Amniotic epithelial cell (primary cell): ENCODE measurements around the gene CYP27B1.

ENCODE experiments used
- DNase-seq: peaks from one replicate; pipeline ENCODE4 v3.0.0-alpha.2; 2010; ENCODE audit warnings: low read depth

CYP27B1 gene

GRCh38 chr12:57766464-57767304 lies at the start of gene CYP27B1:
CYP27B1 (minus strand) TSS chr12:57767078; CDS start chr12:57767041, 37 bp downstream.
- DNase-seq, result peak; percentile 70

GRCh38 chr12:57816001-57816854 lies 49.4 kb upstream of the CYP27B1 start:
- DNase-seq, result peak; percentile 26

- no peak for DNase-seq
Observed at GRCh38 chr12:57815177-57816000, 48.5 kb upstream of the CYP27B1 start.

GRCh38 chr12:57813971-57814772 lies 47.3 kb upstream of the CYP27B1 start:
- peak; percentile 64 for DNase-seq

- peak; percentile 28 for DNase-seq
Observed at GRCh38 chr12:57813111-57813970, 46.5 kb upstream of the CYP27B1 start.

GRCh38 chr12:57811028-57811755 lies 44.3 kb upstream of the CYP27B1 start:
- no peak for DNase-seq

GRCh38 chr12:57810450-57810849 lies 43.6 kb upstream of the CYP27B1 start:
- peak; percentile 70 for DNase-seq

GRCh38 chr12:57809425-57809824 lies 42.5 kb upstream of the CYP27B1 start:
- DNase-seq, result no peak

GRCh38 chr12:57808351-57808750 lies 41.5 kb upstream of the CYP27B1 start:
- DNase-seq, result no peak

GRCh38 chr12:57807285-57807684 lies 40.4 kb upstream of the CYP27B1 start:
- no peak for DNase-seq

- no peak for DNase-seq
Observed at GRCh38 chr12:57806677-57807076, 39.8 kb upstream of the CYP27B1 start.

GRCh38 chr12:57803319-57803893 lies 36.5 kb upstream of the CYP27B1 start:
- DNase-seq, result peak; percentile 43

- DNase-seq, result no peak
Observed at GRCh38 chr12:57802607-57803006, 35.7 kb upstream of the CYP27B1 start.

GRCh38 chr12:57800965-57801364 lies 34.1 kb upstream of the CYP27B1 start:
- DNase-seq, result no peak

- no peak for DNase-seq
Observed at GRCh38 chr12:57797933-57798332, 31.1 kb upstream of the CYP27B1 start.

GRCh38 chr12:57796996-57797395 lies 30.1 kb upstream of the CYP27B1 start:
- no peak for DNase-seq

- DNase-seq, result no peak
Observed at GRCh38 chr12:57795354-57795753, 28.5 kb upstream of the CYP27B1 start.

GRCh38 chr12:57793920-57794319 lies 27.0 kb upstream of the CYP27B1 start:
- DNase-seq, result peak; percentile 93

- no peak for DNase-seq
Observed at GRCh38 chr12:57783861-57784260, 17.0 kb upstream of the CYP27B1 start.
